ENCODE measurements around the gene SAMD8. TPM values are rescaled to one million over a fixed set of nuclear protein-coding genes. Genes with fewer than 3 reads are reported as not detected.

Gene SAMD8
- total and polyA plus RNA-seq, 10 of the 15 experiments (the other 5 are each of a cell fraction or from before 2014, with no cell fraction given) = 2.8 to 26.0 (median 9.3) TPM

- TF ChIP-seq RAD21 (IDR thresholded peaks at IDR 0.05; ENCODE audit: insufficient read depth, low read depth, low read length) = peak; percentile 98
- TF ChIP-seq HDGF (IDR thresholded peaks at IDR 0.05) = 0 out of 2 replicates have a peak, but pooled peaks have one; percentile 56
- no peak for TF ChIP-seq NFYB (IDR thresholded peaks at IDR 0.05; ENCODE audit: insufficient read depth, low read depth, low read length)
- peak; percentile 55; the same call in 1 of the 2 replicates for TF ChIP-seq LARP7 (IDR thresholded peaks at IDR 0.05)
- no peak for TF ChIP-seq CBX3 (IDR thresholded peaks at IDR 0.05; ENCODE audit: borderline replicate concordance, low read depth)
- TF ChIP-seq TARDBP (IDR thresholded peaks at IDR 0.05; ENCODE audit: borderline replicate concordance) = 0 out of 2 replicates have a peak, but pooled peaks have one; percentile 22
- TF ChIP-seq CTCF (IDR thresholded peaks at IDR 0.05 in 2 of 3, conservative IDR thresholded peaks at IDR 0.05 in 1 of 3; ENCODE audit: control insufficient read depth in 2 of 3, extremely low read depth in 1 of 3, insufficient read depth in 1 of 3, low read depth in 3 of 3, low read length in 3 of 3) = peak; percentile 94 to 99 (median 98)
- 0 out of 2 replicates have a peak, but pooled peaks have one; percentile 24 for TF ChIP-seq NBN (IDR thresholded peaks at IDR 0.05)
- TF ChIP-seq YY1 (IDR thresholded peaks at IDR 0.05; ENCODE audit: low read depth, low read length) = peak; percentile 54; the same call in 1 of the 2 replicates
- no peak for TF ChIP-seq MYC (IDR thresholded peaks at IDR 0.05; ENCODE audit: insufficient read depth, insufficient read length, insufficient replicate concordance, low read length, severe bottlenecking)
- no peak for TF ChIP-seq BCL11A (IDR thresholded peaks at IDR 0.05; ENCODE audit: low read depth, low read length)
- no peak for TF ChIP-seq JUNB (IDR thresholded peaks at IDR 0.05)
- TF ChIP-seq ZBTB11 (CRISPR knock-in tag; IDR thresholded peaks at IDR 0.05) = no peak
- 0 out of 2 replicates have a peak, but pooled peaks have one; percentile 9 for TF ChIP-seq SPI1 (IDR thresholded peaks at IDR 0.05; ENCODE audit: borderline replicate concordance, insufficient read depth, low read depth, low read length)
- 0 out of 2 replicates have a peak, but pooled peaks have one; percentile 47 for TF ChIP-seq IRF4 (IDR thresholded peaks at IDR 0.05; ENCODE audit: low read depth, low read length)
- peak; percentile 88 for TF ChIP-seq RB1 (IDR thresholded peaks at IDR 0.05; ENCODE audit: borderline replicate concordance)
- no peak for TF ChIP-seq SIX5 (IDR thresholded peaks at IDR 0.05; ENCODE audit: low read depth, low read length, severe bottlenecking)
Measured at GRCh38 chr10:75099952-75100763, 11.3 kb upstream of the SAMD8 start (continued).

Data from GM12878 (cell line).